Natural killer cell treated with Interleukin-12 subunit alpha and Interleukin-12 subunit beta and Interleukin-15 and Interleukin-18, amount 100 ng/mL, for 72 hours (primary cell): ENCODE measurements around the gene TTC33. TPM values are rescaled to one million over a fixed set of nuclear protein-coding genes. Genes with fewer than 3 reads are reported as not detected.
"Not testable (repeated sequence)": the region's sequence is repeated elsewhere in the genome, so short reads cannot be mapped to it uniquely, and the experiment has no call there.

Experiments used
- ATAC-seq, 2 donors: fragments of 150-1000 bp; cut with Tn5 transposase in 1 of 2; sonication (Bioruptor Pico), chemical (Tn5 transposase) in 1 of 2; 2 replicates each; pipeline ENCODE4 v1.10.0; 2021
- DNase-seq: peaks from one replicate; pipeline ENCODE4 v3.0.0; 2022; ENCODE audit warnings: low spot score
- H3K27ac Mint-ChIP-seq, 2 donors: 1 replicate in 1 of 2; 2 replicates in 1 of 2; pipeline ENCODE4 v1.8.0; 2022; ENCODE audit warnings: mixed read lengths in 2 of 2, mild to moderate bottlenecking in 1 of 2, moderate library complexity in 1 of 2
- H3K27me3 Mint-ChIP-seq, 2 donors: 1 replicate in 1 of 2; 2 replicates in 1 of 2; pipeline ENCODE4 v1.8.0; 2022; ENCODE audit warnings: mixed read lengths in 2 of 2
- H3K36me3 Mint-ChIP-seq: one replicate; pipeline ENCODE4 v1.8.0; 2022; ENCODE audit warnings: mixed read lengths
- H3K4me1 Mint-ChIP-seq, 2 donors: 1 replicate in 1 of 2; 2 replicates in 1 of 2; pipeline ENCODE4 v1.8.0; 2022; ENCODE audit warnings: low read depth in 2 of 2, mixed read lengths in 2 of 2, mild to moderate bottlenecking in 1 of 2
- H3K4me3 Mint-ChIP-seq: one replicate; pipeline ENCODE4 v1.8.0; 2022; ENCODE audit warnings: mixed read lengths
- H3K9me3 Mint-ChIP-seq: 2 replicates; pipeline ENCODE4 v1.8.0; 2022; ENCODE audit warnings: mixed read lengths
- total RNA-seq, 2 donors: library from RNA; stranded (reverse); gene quantifications; one replicate each; pipeline ENCODE4 v1.2.3, GENCODE V29; 2022

The TTC33 gene
- total RNA-seq, 2 donors from 2014 or later: 13.5 to 16.9 TPM

GRCh38 chr5:40577718-40578117, 178.0 kb downstream of the TTC33 start:
- Mint-ChIP-seq H3K36me3 (peaks cover 4% of the 10 kb centered on the region), H3K27me3 (peaks cover 0 to 2% of the 10 kb centered on the region in 2 donors), H3K4me3 (no peak overlapping the region), H3K9me3 (no peaks in the 10 kb centered on the region), H3K4me1 (peaks cover 19 to 27% of the 10 kb centered on the region in 2 donors), H3K27ac (peak overlapping the region; percentile 69 to 73)
- DNase-seq: no peak
- no peak for ATAC-seq

- Mint-ChIP-seq H3K27me3 (peaks cover 0 to 2% of the 10 kb centered on the region in 2 donors), H3K27ac (peak overlapping the region in 1 of 2 donors; percentile 29), H3K4me3 (no peak overlapping the region), H3K9me3 (peaks cover 1% of the 10 kb centered on the region), H3K4me1 (peaks cover 24 to 29% of the 10 kb centered on the region in 2 donors), H3K36me3 (no peaks in the 10 kb centered on the region)
- DNase-seq (no peak), ATAC-seq (no peak)
Observed at GRCh38 chr5:40575921-40576320, 179.8 kb downstream of the TTC33 start.

- Mint-ChIP-seq H3K4me3 (no peak overlapping the region), H3K27me3 (peaks cover 0 to 2% of the 10 kb centered on the region in 2 donors), H3K4me1 (peaks cover 26 to 30% of the 10 kb centered on the region in 2 donors), H3K36me3 (no peaks in the 10 kb centered on the region), H3K9me3 (peaks cover 2% of the 10 kb centered on the region), H3K27ac (peak overlapping the region in 1 of 2 donors; percentile 29)
- no peak for DNase-seq
- ATAC-seq: no peak
Observed at GRCh38 chr5:40575411-40575810, 180.3 kb downstream of the TTC33 start.

GRCh38 chr5:40572937-40573336, 182.8 kb downstream of the TTC33 start:
- no peak overlapping the region for H3K27ac Mint-ChIP-seq
- no peaks in the 10 kb centered on the region for H3K36me3 Mint-ChIP-seq
- H3K4me3 Mint-ChIP-seq: no peak overlapping the region
- H3K9me3 Mint-ChIP-seq: peaks cover 2% of the 10 kb centered on the region
- ATAC-seq (no peak), DNase-seq (no peak)
- H3K27me3 Mint-ChIP-seq: peaks cover 0 to 2% of the 10 kb centered on the region in 2 donors
- H3K4me1 Mint-ChIP-seq: peaks cover 21 to 24% of the 10 kb centered on the region in 2 donors

- peaks cover 2% of the 10 kb centered on the region for H3K9me3 Mint-ChIP-seq
- peaks cover 0 to 2% of the 10 kb centered on the region in 2 donors for H3K27me3 Mint-ChIP-seq
- H3K27ac Mint-ChIP-seq: no peak overlapping the region
- H3K4me3 Mint-ChIP-seq: no peak overlapping the region
- peaks cover 19 to 21% of the 10 kb centered on the region in 2 donors for H3K4me1 Mint-ChIP-seq
- H3K36me3 Mint-ChIP-seq: no peaks in the 10 kb centered on the region
- no peak for DNase-seq
- ATAC-seq: no peak
Observed at GRCh38 chr5:40572391-40572790, 183.4 kb downstream of the TTC33 start.

- Mint-ChIP-seq H3K4me3 (no peak overlapping the region), H3K36me3 (no peaks in the 10 kb centered on the region), H3K4me1 (peaks cover 19 to 21% of the 10 kb centered on the region in 2 donors), H3K27me3 (peaks cover 0 to 2% of the 10 kb centered on the region in 2 donors), H3K9me3 (peaks cover 2% of the 10 kb centered on the region), H3K27ac (no peak overlapping the region)
- ATAC-seq (no peak), DNase-seq (no peak)
Observed at GRCh38 chr5:40571729-40572128, 184.0 kb downstream of the TTC33 start.

- Mint-ChIP-seq H3K27me3 (no peaks in the 10 kb centered on the region), H3K4me1 (peaks cover 21 to 23% of the 10 kb centered on the region in 2 donors), H3K36me3 (peaks cover 8% of the 10 kb centered on the region), H3K9me3 (peaks cover 2% of the 10 kb centered on the region), H3K4me3 (peak overlapping the region; percentile 45), H3K27ac (peak overlapping the region; percentile 58 to 65)
- ATAC-seq (peak; percentile 69 to 84), DNase-seq (no peak)
Observed at GRCh38 chr5:40570408-40571129, 185.2 kb downstream of the TTC33 start.

GRCh38 chr5:40569546-40570270, 186.1 kb downstream of the TTC33 start:
- Mint-ChIP-seq H3K27me3 (no peaks in the 10 kb centered on the region), H3K4me1 (peaks cover 23 to 24% of the 10 kb centered on the region in 2 donors), H3K27ac (peak overlapping the region; percentile 58 to 65), H3K9me3 (peaks cover 2% of the 10 kb centered on the region), H3K4me3 (peak overlapping the region; percentile 45), H3K36me3 (peaks cover 8% of the 10 kb centered on the region)
- no peak for DNase-seq
- no peak for ATAC-seq

- ATAC-seq (no peak), DNase-seq (no peak)
- Mint-ChIP-seq H3K27ac (peak overlapping the region in 1 of 2 donors; percentile 58), H3K4me3 (no peak overlapping the region), H3K36me3 (peaks cover 16% of the 10 kb centered on the region), H3K9me3 (peaks cover 2% of the 10 kb centered on the region), H3K27me3 (no peaks in the 10 kb centered on the region), H3K4me1 (peaks cover 29 to 30% of the 10 kb centered on the region in 2 donors)
Observed at GRCh38 chr5:40568548-40568947, 187.2 kb downstream of the TTC33 start.

GRCh38 chr5:40563173-40563572, 192.6 kb downstream of the TTC33 start:
- Mint-ChIP-seq H3K36me3 (peaks cover 24% of the 10 kb centered on the region), H3K4me1 (peaks cover 12 to 16% of the 10 kb centered on the region in 2 donors)
- not testable (repeated sequence) for H3K27ac Mint-ChIP-seq, ATAC-seq, DNase-seq, H3K4me3 Mint-ChIP-seq, H3K9me3 Mint-ChIP-seq, H3K27me3 Mint-ChIP-seq

GRCh38 chr5:40560474-40561110, 195.2 kb downstream of the TTC33 start:
- H3K36me3 Mint-ChIP-seq: peaks cover 17% of the 10 kb centered on the region
- no peaks in the 10 kb centered on the region for H3K27me3 Mint-ChIP-seq
- peaks cover 13 to 18% of the 10 kb centered on the region in 2 donors for H3K4me1 Mint-ChIP-seq
- no peak overlapping the region for H3K27ac Mint-ChIP-seq
- H3K9me3 Mint-ChIP-seq: peaks cover 2% of the 10 kb centered on the region
- no peak overlapping the region for H3K4me3 Mint-ChIP-seq
- DNase-seq (peak; percentile 60), ATAC-seq (no peak)

- H3K4me3 Mint-ChIP-seq: no peak overlapping the region
- H3K9me3 Mint-ChIP-seq: peaks cover 2% of the 10 kb centered on the region
- peaks cover 7 to 11% of the 10 kb centered on the region in 2 donors for H3K4me1 Mint-ChIP-seq
- ATAC-seq (no peak), DNase-seq (no peak)
- peaks cover 14% of the 10 kb centered on the region for H3K36me3 Mint-ChIP-seq
- H3K27ac Mint-ChIP-seq: no peak overlapping the region
- H3K27me3 Mint-ChIP-seq: no peaks in the 10 kb centered on the region
Observed at GRCh38 chr5:40559306-40559705, 196.5 kb downstream of the TTC33 start.

- ATAC-seq (no peak), DNase-seq (no peak)
- no peak overlapping the region for H3K27ac Mint-ChIP-seq
- no peaks in the 10 kb centered on the region for H3K27me3 Mint-ChIP-seq
- H3K36me3 Mint-ChIP-seq: no peaks in the 10 kb centered on the region
- no peak overlapping the region for H3K4me3 Mint-ChIP-seq
- no peaks in the 10 kb centered on the region for H3K9me3 Mint-ChIP-seq
- peaks cover 9 to 13% of the 10 kb centered on the region in 2 donors for H3K4me1 Mint-ChIP-seq
Observed at GRCh38 chr5:40557501-40557900, 198.3 kb downstream of the TTC33 start.

GRCh38 chr5:40556811-40557210, 198.9 kb downstream of the TTC33 start:
- H3K4me1 Mint-ChIP-seq: peaks cover 9 to 13% of the 10 kb centered on the region in 2 donors
- no peaks in the 10 kb centered on the region for H3K9me3 Mint-ChIP-seq
- H3K4me3 Mint-ChIP-seq: no peak overlapping the region
- DNase-seq: no peak
- no peaks in the 10 kb centered on the region for H3K27me3 Mint-ChIP-seq
- H3K27ac Mint-ChIP-seq: no peak overlapping the region
- no peak for ATAC-seq
- H3K36me3 Mint-ChIP-seq: no peaks in the 10 kb centered on the region
